K562 (cell line): Measurements from ENCODE around the gene POLG. TPM values are rescaled to one million over a fixed set of nuclear protein-coding genes. Genes with fewer than 3 reads are reported as not detected.

ENCODE experiments used
- CBX3 ChIP-seq, 2 experiments: IDR thresholded peaks; 1 replicate in 1 of 2; 2 replicates in 1 of 2; pipeline ENCODE4 v1.6.1; 2012; ENCODE audit warnings: inconsistent platforms in 2 of 2, low read length in 2 of 2, borderline replicate concordance in 1 of 2, control low read depth in 1 of 2
- CHCHD3 ChIP-seq: fragments of 250-450 bp; sonication (Bioruptor Pico); IDR thresholded peaks from 2 replicates; pipeline ENCODE4 v2.1.2; 2022; ENCODE audit warnings: mild to moderate bottlenecking
- CTCF ChIP-seq, 3 experiments: IDR thresholded peaks in 2 of 3; conservative IDR thresholded peaks in 1 of 3; 2 replicates each; pipeline ENCODE4 v1.5.1; 2011 to 2012; ENCODE audit warnings: low read length in 3 of 3, mild to moderate bottlenecking in 3 of 3, control low read depth in 2 of 3, improper control_type of control experiment in 1 of 3, inconsistent platforms in 1 of 3, low read depth in 1 of 3, mixed read lengths in 1 of 3, moderate library complexity in 1 of 3; ENCODE audit not compliant: insufficient read depth in 2 of 3
- GATA2 ChIP-seq: sonication (generic); formaldehyde crosslinking; IDR thresholded peaks from 2 replicates; pipeline ENCODE4 v1.4.0; 2020; ENCODE audit warnings: mild to moderate bottlenecking, missing genetic modification reagents
- GATAD2B ChIP-seq: fragments of 450-650 bp; IDR thresholded peaks from 2 replicates; pipeline ENCODE4 v1.6.1; 2017; ENCODE audit warnings: mild to moderate bottlenecking, borderline replicate concordance
- HMBOX1 ChIP-seq: sonication (generic); IDR thresholded peaks from 2 replicates; pipeline ENCODE4 v1.6.1; 2016
- JUN ChIP-seq, 2 experiments: sonication (generic) in 1 of 2; formaldehyde crosslinking in 1 of 2; IDR thresholded peaks; 2 replicates each; pipeline versions ENCODE4 v1.6.1 to v1.8.0; 2012 to 2022; ENCODE audit warnings: borderline replicate concordance in 2 of 2, mild to moderate bottlenecking in 2 of 2, improper control_type of control experiment in 1 of 2, low read depth in 1 of 2, low read length in 1 of 2, missing genetic modification reagents in 1 of 2
- MTF1 ChIP-seq: fragments of 250-450 bp; sonication (Bioruptor Pico); IDR thresholded peaks from 2 replicates; pipeline ENCODE4 v1.9.0; 2021; ENCODE audit warnings: moderate library complexity, mild to moderate bottlenecking, inconsistent platforms, borderline replicate concordance
- MXD1 ChIP-seq: fragments of 250-450 bp; sonication (Bioruptor Pico); IDR thresholded peaks from 2 replicates; pipeline ENCODE4 v1.8.0; 2021; ENCODE audit warnings: borderline replicate concordance, mild to moderate bottlenecking, moderate library complexity; ENCODE audit not compliant: poor library complexity, severe bottlenecking
- RBM34 ChIP-seq: fragments of 200-400 bp; formaldehyde crosslinking; IDR thresholded peaks from 2 replicates; pipeline ENCODE4 v1.6.1; 2018; ENCODE audit warnings: low read length, borderline replicate concordance; ENCODE audit not compliant: insufficient read depth
- RCOR1 ChIP-seq, 2 experiments: IDR thresholded peaks; 2 replicates each; pipeline ENCODE4 v1.6.1; 2012; ENCODE audit warnings: low read depth in 2 of 2, low read length in 2 of 2, borderline replicate concordance in 1 of 2, improper control_type of control experiment in 1 of 2
- RNF219 ChIP-seq: fragments of 250-450 bp; sonication (Bioruptor Pico); IDR thresholded peaks from 2 replicates; pipeline ENCODE4 v1.5.0; 2022; ENCODE audit warnings: mild to moderate bottlenecking
- ZMIZ1 ChIP-seq, 2 experiments: fragments of 150-350 bp in 1 of 2; IDR thresholded peaks; 2 replicates each; pipeline ENCODE4 v1.6.1; 2012 to 2016; ENCODE audit warnings: low read depth in 2 of 2, low read length in 2 of 2, mild to moderate bottlenecking in 1 of 2, moderate library complexity in 1 of 2
- ZNF584 ChIP-seq: fragments of 200-800 bp; sonication (Bioruptor generic); IDR thresholded peaks from 2 replicates; pipeline ENCODE4 v1.6.1; 2016; ENCODE audit warnings: low read depth, mild to moderate bottlenecking, missing genetic modification characterization, missing compliant biosample characterization
- ZNF699 ChIP-seq: fragments of 250-450 bp; sonication (Bioruptor Pico); IDR thresholded peaks from 2 replicates; pipeline ENCODE4 v1.8.0; 2021; ENCODE audit warnings: mild to moderate bottlenecking, moderate library complexity; ENCODE audit not compliant: insufficient replicate concordance
- polyA plus RNA-seq, 8 experiments: library from polyadenylated mRNA; depleted of rRNA in 4 of 8; stranded (reverse) in 5 of 8; unstranded in 3 of 8; fragments of >200 nt; fragmentation: Nextera tagmentation in 2 of 8; fragmentation: Illumina TruSeq in 1 of 8; extraction: Ambion mirVana in 2 of 8; extraction: Trizol in 1 of 8; gene quantifications; 2 replicates each; pipeline versions ENCODE4 v1.2.1 to v1.2.3, GENCODE V29; 2011 to 2014; ENCODE audit warnings: inconsistent platforms in 1 of 8, missing spikeins in 1 of 8
- total RNA-seq, 7 experiments: library from RNA; depleted of rRNA in 6 of 7; stranded (reverse); fragments of >200 nt in 6 of 7; fragmentation: Illumina TruSeq in 2 of 7; extraction: Trizol in 2 of 7; gene quantifications; 2 replicates each; pipeline versions ENCODE4 v1.2.1 to v1.2.3, GENCODE V29; 2011 to 2021; ENCODE audit warnings: low replicate concordance in 1 of 7

Gene POLG
- total and polyA plus RNA-seq, 9 of the 15 experiments (the other 6 are each of a cell fraction or from before 2014, with no cell fraction given), result 15.2 to 83.8 (median 38.6) TPM

- TF ChIP-seq RNF219 (CRISPR knock-in tag) (no peak), ZNF584 (CRISPR knock-in tag) (no peak), CTCF (IDR thresholded peaks at IDR 0.05 in 2 of 3, conservative IDR thresholded peaks at IDR 0.05 in 1 of 3; ENCODE audit: insufficient read depth in 2 of 3, low read depth in 1 of 3, low read length in 3 of 3) (peak; percentile 77 to 93 (median 89)), ZMIZ1 (IDR thresholded peaks at IDR 0.05; ENCODE audit: low read depth in 2 of 2, low read length in 2 of 2) (0 out of 4 replicates have a peak, but pooled peaks of 1 of the 2 experiments have one; percentile 29), RCOR1 (IDR thresholded peaks at IDR 0.05; ENCODE audit: borderline replicate concordance in 1 of 2, low read depth in 2 of 2, low read length in 2 of 2) (no peak), ZNF699 (CRISPR knock-in tag) (no peak), MTF1 (no peak), CBX3 (IDR thresholded peaks at IDR 0.05; ENCODE audit: borderline replicate concordance in 1 of 2, low read length in 2 of 2) (no peak), RBM34 (no peak), GATA2 (CRISPR knock-in tag) (no peak), JUN (IDR thresholded peaks at IDR 0.05; ENCODE audit: borderline replicate concordance, low read depth, low read length) (0 out of 2 replicates have a peak, but pooled peaks have one; percentile 29), JUN (CRISPR knock-in tag; IDR thresholded peaks at IDR 0.05; ENCODE audit: borderline replicate concordance) (no peak), GATAD2B (no peak), MXD1 (CRISPR knock-in tag) (no peak), HMBOX1 (no peak), CHCHD3 (no peak)
Measured at GRCh38 chr15:89358755-89359439, 24.3 kb upstream of the POLG start (continued).
